Tibial nerve (tissue), 4 donors: ENCODE results near the gene RTN4.

Experiments used
- CTCF ChIP-seq, 5 experiments: fragments of 200-600 bp in 3 of 5; fragments of 450-650 bp in 2 of 5; sonication (generic) in 3 of 5; IDR thresholded peaks; one replicate each; pipeline ENCODE4 v1.5.1; 2016 to 2019; ENCODE audit warnings: antibody characterized with exemption in 5 of 5, mild to moderate bottlenecking in 3 of 5, moderate library complexity in 2 of 5
- EP300 ChIP-seq, 2 donors: sonication (generic); formaldehyde crosslinking; IDR thresholded peaks; one replicate each; pipeline ENCODE4 v1.6.1; 2017; ENCODE audit warnings: antibody characterized with exemption in 2 of 2, mild to moderate bottlenecking in 1 of 2
- POLR2A ChIP-seq, 2 donors: fragments of 450-650 bp; IDR thresholded peaks; one replicate each; pipeline ENCODE4 v1.6.1; 2017; ENCODE audit warnings: antibody characterized with exemption in 2 of 2, mild to moderate bottlenecking in 2 of 2, moderate library complexity in 2 of 2

- TF ChIP-seq CTCF (IDR thresholded peaks at IDR 0.05): no peak
- TF ChIP-seq POLR2A (IDR thresholded peaks at IDR 0.05): no peak
- no peak for TF ChIP-seq EP300 (IDR thresholded peaks at IDR 0.05)
These were observed 34.4 kb upstream of the RTN4 start for GRCh38 chr2:55084641-55085040.
